Heart left ventricle (tissue), 13 donors: ENCODE results near the gene SLC30A10.

Experiments
- CTCF ChIP-seq, 12 donors: fragments of 200-600 bp; sonication (generic) in 4 of 12; IDR thresholded peaks; one replicate each; pipeline versions ENCODE4 v1.5.0 to v1.8.0; 2018 to 2022; ENCODE audit warnings: antibody characterized with exemption in 12 of 12, mild to moderate bottlenecking in 5 of 12
- POLR2A ChIP-seq, 2 donors: fragments of 450-650 bp; IDR thresholded peaks; one replicate each; pipeline ENCODE4 v1.6.1; 2017; ENCODE audit warnings: antibody characterized with exemption in 2 of 2, mild to moderate bottlenecking in 2 of 2, moderate library complexity in 2 of 2
- donor health status: ischemic (EF 13 %, LVEDD 7.1; RV severe dilation, severe dysfunction).
- donor health status: DM: no; HTN: yes; CAD: no.
- donor health status: DM: no; HTN: no; CAD: no.
- donor health status: ischemic (EF 25% LVEDD 6.9; RV normal size, moderate dysfunction).
- donor health status: ischemic (EF 25% LVEDD 5.7; RV mildly dilated, moderate dysfunction).
- donor health status: ischemic (EF 35%, LVEDD 5.7; RV mildly dilated, moderate dysfunction).
- donor health status: nonischemic (EF 11% LVEDD 7.7; RV severe dilation, severe dysfunction).
- donor health status: DM: yes; HTN: yes; CAD: no.
- donor health status: PGD.
- donor health status: ischemic (EF 29% LVEDD 5.4; RV normal size, mild dysfunction).
- donor health status: nonischemic (EF 23%, LVEDD 6.1; RV moderate dilation, normal function).

DNA sequence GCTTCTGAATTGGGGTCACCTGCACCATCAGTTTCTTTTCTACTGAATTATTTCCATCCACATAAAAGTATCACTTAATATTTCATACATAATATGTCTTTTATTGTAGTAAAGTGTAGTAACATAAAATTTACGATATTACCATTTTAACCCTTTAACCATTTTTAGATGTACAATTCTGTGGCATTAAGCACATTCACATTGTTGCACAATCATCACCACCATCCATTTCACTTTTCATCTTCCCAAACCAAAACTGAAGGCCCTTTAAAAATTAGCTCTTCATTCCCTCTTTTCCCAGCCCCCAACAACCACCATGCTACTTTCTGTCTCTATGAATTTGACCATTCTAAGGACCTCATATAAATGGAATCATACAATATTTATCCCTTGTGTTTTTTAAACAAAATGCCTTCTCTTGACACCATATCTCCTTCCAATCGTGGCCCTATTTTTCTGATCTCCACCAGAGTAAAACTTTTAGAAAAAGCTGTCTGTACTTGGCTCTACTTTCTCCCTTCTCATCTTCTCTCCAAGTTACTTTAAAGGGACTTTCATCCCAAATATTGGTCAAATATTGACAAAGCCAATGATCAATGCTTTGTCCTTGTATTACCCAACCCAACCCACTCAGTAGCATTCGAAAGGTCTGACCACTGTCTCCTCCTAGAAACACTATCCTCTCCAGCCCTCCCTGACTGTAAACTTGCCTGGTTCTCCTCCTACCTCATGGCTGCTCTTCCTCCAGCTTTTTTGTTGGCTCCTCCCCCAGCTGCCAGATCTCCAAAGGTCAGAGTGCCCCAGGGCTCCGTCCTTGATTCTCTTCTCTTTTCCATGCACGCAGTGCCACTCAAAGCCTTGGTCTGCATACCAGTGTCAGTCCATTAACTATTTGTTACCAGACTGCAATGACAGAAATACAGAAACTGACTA lies 44.7 kb downstream of the SLC30A10 start:
- TF ChIP-seq CTCF (IDR thresholded peaks at IDR 0.05) (no peak), POLR2A (IDR thresholded peaks at IDR 0.05) (no peak)
